HG03469 (cell line): ENCODE measurements around the gene CTDP1.

Experiments
- ATAC-seq: cut with Tn5 transposase; IDR thresholded peaks from one replicate; pipeline ENCODE4 v1.9.1; 2021; ENCODE audit warnings: mild to moderate bottlenecking, moderate library complexity, moderate number of reproducible peaks; ENCODE audit not compliant: unreplicated experiment

The CTDP1 gene

DNA sequence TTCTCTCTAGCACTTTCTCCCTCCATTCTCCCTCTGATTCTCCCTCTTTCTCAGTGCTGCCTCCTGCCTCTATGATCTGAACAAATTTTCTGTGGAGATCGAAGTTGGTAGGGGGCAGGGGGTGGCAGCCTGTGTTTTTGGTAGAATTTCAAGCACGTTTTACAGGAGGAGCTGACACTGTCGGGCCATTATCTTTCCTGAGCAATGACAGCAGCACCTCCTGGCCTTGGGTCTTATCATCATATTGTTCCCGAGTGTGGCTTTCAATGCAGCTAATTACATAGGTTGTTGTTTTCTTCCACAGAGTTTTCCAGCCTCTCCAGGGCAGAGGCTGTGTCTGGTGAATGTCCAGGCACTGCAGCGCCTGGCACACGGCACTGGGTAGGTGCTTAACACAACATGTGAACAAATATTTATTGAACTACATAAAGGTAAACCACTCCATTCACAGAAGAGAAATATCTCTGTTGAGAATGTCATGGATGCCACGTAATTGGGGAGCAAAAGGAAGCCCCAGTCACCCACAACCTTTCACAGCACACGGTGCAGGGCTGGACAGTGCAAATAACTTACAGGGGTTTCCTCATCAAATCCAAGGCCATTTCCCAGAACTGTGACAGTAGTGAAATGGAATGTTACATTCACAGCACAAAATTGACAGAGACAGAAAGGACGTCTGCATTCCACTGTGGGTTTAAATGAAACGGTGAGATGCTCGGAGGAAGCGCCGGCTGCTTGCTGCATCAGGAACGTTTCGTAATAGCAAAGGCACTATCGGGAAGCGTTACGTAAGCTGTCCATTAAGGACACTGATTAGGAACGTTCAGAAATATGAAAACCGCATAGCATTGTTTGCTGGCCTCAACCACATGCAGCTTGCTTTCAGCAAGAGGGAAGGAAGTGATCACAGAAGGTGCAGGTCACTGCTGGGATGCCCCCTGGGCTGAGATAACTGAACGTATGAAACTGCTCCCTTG lies 111.7 kb downstream of the CTDP1 start:
- ATAC-seq = no peak

DNA sequence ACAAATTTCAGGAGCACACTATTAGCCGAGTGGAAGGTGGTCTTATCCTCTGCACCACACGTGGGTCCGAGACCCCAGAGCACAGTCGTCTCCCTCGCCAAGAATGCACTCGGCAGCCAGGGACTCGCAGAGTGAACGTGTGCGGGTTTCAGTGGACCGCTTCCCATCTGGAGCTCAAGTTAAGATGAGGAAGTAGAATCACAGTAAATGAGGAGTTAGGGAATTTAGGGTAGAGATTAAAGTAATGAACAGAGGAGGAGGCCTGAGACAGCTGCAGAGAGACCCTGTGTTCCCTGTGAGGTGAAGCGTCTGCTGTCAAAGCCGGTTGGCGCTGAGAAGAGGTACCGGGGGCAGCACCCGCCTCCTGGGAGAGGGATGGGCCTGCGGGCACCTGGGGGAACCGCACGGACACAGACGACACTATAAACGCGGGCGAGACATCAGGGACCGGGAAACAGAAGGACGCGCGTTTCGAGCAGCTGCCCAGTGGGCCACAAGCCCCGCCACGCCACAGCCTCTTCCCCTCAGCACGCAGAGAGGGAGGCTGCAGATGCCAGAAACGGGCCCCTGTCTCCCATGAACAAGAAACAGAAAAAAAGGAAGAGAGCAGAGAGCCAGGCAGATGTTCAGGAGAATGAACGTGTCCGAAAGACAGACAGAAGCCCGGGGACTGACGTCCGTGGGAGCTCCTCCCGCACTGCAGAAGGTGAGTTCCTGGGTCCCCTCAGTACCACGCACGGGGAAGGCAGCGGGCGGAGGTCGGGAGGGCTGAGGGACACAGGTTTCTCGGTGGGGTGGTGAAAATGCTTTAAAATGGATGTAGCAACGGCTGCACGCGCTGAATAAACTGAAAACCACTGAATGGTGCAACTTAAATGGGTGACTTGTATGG lies 112.7 kb downstream of the CTDP1 start:
- no peak for ATAC-seq

DNA sequence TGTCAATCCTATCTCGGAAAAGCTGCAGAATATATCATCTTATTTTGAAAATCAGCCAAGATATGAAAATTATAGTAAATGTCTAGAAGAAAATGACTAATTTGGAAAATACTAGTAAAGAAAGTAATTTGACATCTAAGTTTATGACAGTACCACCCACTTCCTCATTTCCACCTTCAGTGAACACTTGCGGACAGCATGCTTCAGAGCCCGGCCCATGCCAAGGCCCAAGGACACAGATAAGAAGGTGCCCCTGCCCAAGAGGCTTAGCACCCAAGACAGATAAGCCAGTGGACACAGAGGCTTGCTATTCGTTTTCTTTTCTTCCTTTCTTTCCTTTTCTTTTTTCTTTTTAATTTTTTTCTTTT lies 113.4 kb downstream of the CTDP1 start:
- no peak for ATAC-seq

DNA sequence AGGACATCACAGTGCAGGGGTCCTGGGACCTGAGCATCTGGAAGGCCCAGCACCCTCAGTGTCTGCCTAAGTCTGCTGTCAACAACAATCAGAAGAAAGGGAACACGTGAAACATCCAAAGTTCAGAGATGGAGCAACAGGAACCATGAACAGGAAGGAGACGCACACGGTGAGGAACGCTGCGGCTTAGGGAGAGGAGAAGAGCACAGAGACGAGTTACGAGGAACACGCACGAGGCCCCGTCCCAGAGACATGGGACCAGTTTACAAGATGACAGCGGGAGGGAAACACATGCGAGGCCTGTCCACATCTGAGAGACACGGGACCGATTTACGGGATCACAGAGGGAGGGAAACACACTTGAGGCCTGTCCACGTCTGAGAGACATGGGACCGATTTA lies 115.2 kb downstream of the CTDP1 start:
- no peak for ATAC-seq

DNA sequence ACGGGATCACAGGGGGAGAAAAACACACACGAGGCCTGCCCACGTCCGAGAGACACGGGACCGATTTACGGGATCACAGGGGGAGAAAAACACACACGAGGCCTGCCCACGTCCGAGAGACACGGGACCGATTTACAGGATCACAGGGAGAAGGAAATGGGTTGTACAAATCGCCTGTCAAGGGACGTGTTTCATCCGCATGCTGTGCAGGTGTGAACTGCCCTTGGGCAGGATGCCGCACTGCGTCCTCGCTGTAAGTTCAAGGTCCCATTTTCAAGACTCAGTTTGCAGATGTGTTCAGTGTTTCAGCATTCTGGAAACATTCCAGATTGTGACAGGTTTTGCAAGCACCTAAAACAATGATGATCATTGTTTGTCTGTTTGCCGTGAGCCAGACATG lies 115.8 kb downstream of the CTDP1 start:
- ATAC-seq = no peak

DNA sequence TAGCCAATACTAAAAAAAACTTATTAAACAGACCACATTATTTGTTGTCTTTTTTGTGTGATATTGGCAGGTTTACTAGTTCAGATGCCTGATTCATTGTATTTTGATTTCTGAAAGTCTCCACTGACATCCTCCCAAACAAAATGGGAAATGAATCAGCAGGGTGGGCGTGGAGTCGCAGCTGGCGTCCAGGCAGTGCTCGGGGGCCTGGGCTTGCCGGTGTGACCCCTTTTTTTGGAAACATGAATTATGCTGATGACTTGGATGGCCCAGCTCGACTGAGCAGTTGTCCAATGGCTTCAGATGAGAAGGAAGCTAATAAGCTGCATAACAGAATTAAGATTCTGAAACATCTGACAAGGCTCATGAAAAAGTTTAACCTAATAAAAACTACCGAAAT lies 116.4 kb downstream of the CTDP1 start:
- no peak for ATAC-seq

DNA sequence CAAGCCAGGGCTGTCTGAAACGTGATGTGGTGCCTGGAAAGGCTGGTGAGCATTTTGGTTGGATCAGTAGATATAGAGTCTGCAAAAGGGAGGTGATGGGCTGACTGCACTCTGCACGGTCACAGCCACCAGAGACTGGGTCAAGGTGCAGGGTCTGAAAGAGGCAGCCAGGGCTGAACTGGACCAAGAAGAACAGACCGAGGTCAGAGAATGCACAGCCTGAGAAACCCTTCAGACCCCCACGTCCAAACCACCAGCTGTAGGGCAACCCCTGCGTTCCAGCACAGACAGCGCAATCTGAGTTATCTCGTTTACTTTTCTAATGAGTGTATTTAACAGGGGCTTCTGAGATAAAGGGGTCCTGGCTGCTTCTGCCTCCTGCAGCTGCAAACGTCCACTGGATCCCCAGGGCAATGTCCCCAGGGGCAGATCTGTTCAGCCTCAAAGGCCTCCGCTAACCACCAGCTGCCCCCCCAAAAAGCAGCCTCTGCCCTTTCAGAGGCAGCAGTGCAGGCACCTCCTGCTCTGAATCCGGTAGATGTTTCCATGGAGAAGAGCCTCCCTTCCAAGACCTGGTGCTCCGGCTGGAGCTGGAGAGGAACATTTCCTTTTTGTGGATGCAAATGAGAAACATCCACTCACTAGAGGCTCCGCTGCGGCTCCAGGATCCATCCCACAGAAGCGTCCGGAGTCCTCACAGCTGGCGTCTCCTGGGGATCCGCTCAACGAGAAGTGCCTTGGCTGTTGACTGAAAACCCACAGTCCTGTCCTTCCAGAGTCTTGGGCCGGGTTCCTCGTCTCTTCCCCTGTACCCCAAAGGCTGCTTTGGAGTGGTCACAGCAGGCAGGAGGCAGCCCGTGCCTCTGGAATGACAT lies 117.2 kb downstream of the CTDP1 start:
- ATAC-seq = no peak

DNA sequence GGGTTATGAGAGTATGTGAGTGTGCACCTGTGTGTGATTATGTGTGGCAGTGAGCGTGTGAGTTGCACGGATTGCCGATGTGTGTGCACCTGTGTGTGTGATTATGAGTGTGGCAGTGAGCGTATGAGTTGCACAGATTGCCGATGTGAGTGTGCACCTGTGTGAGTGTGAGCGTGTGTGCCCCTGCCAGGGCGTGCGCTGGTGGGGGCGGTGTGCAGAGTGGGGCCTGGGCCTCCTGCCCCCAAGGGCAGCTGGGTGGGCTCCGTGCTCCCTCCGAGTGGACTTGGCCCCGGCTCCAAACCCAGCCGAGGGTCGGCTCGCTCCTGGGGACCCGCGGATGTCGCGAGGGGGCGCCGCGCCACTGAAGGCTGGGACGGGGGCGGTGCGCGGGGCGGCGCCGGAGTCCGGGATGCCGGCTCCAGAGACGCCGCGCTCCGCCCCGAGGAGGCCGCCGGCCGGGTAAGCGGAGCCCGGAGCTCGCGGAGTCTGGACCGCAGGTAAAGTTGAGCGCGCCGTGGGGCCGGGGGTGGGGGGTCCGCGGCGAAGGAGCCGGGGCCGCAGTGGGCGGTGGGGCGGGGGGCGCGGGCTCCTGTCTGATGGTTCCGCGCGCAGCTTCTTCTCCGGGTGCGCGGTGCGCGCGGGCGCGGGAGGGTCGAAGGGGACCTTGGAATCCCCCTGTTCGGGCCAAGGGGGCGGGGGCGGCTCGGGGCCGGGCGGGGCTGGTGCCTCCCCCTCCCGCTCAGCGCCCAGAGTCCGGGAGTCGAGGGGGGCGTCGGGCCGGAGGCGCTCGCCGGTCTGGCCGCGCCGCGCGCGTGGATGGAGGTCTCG lies 118.1 kb downstream of the CTDP1 start, which contains the start of gene KCNG2:
KCNG2 (plus strand) TSS at position 421 of the 828 bp plus-strand sequence. CDS start 65,730 bp downstream, outside the sequence.
- no peak for ATAC-seq

DNA sequence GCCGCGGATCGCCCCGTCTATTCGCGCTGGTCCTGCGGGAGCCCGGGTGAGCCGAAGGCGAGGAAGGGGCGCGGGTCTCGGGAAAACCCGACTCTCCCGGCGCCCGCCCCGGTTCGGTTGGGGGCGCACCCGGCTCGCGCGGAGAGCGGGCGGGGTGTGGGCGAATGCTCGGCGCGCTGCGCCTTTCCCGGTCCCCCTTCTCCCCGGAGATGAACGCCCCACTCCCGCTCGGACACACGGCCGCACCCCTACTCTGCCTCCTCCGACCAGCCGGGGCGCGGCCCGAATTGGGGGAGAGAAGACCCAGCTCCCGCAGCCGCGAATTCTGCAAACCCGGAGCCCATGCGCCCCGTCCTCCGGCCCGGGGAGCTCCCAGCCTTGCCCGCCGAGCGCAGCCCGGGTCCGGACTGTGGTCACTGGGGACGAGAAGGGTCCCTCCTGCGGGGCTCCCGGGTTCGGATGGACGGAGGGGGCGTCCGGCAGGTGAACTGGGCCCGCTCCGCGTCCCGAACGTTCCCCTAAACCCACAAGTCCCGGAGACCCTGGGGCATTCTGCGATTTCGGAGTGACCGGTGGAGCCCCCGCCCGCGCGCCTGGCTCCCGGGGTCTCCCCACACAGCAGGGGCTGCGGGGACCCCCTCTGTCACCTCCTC lies 118.9 kb downstream of the CTDP1 start:
- ATAC-seq = no peak

DNA sequence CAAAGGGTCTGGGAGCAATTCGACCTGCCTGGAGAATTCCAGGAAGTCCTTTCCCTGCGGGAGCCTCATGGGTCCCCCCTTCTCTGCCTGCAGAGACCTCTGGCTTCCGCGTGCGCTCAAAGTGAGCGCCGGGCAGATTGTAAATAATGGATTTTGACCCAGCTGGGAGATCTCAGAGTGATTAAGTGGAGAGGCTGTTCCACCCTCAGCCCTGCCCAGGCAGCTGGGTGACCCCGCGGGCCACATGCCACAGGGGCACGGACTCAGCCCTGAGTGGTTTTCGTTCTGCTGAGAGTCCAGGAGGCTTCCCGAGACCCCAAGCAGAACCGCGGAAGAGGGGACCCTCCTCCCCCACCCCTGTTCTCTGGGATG lies 119.4 kb downstream of the CTDP1 start:
- ATAC-seq = no peak

DNA sequence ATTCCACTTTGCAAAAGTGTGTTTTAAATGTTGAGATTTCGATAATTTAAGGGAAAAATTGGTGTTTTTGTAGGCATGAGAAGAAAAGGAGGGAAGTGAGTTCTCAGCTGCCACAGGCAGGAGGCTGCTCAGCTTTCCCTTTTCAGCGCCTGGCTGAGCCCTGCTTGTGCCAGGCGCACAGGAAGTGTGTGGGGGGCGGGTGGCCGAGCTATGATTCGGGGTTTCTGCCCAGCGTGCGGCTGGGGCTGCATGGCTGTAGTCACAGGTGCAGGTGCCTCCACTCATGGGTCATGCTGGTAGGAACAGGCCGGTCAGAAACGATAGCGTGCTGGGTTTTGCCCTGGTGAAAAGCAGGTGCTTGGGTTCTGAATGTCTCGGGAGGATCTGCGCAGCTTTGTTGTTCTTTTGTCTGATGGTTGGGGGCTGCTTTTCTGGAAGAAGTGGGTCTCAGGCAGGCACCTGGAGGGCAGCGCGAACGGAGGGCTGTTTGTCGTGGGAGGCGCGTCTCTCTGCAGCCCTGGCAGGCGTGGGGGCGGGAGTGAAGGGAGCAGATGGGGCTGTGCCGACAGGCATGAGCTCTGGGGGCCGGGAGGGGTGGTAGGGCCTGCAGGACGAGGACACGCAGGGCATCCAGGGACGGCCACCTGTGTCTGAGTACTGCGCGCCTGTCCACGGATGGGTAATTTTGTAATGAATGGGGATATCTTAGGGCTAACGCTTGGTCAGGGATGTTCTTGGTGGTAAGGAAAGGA lies 120.2 kb downstream of the CTDP1 start:
- ATAC-seq = no peak

DNA sequence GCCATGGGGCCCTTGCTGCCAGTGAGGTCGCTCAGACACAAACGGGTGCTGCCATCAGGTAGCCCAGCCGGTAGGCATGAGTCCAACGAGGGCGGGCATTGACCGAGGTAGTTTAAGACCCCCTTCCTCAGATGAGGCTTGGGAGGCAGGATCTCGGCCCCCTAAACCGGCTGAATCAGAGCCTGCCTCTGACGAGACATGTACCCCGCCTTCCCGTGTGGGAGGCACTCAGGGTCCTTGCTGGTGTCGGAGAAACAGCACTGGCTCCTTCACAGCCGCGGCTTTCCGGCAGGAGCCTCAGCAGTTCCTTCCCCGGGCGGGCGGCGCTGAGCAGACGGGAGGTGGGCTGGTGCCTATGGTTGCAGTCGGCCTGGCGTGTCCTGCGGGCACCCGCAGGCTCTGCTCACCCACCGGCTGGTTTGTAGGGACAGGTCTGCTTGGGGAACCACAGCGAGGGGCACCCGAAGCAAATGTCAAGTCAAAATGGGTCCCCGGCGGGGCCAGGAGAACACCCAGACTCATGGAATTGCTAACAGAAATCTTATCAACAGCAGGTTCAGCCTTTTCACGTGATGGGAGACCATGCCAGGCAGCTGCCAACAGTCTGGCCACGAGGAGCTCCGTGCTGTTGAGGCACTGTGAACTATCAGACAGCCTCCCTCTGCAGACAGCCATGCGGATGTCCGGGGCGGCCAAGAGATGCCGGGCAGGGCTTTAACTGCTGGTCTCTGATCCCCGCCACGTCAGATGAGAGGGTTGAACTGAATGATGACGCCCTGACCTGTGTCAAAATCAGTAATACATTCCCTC lies 121.0 kb downstream of the CTDP1 start:
- ATAC-seq = no peak

DNA sequence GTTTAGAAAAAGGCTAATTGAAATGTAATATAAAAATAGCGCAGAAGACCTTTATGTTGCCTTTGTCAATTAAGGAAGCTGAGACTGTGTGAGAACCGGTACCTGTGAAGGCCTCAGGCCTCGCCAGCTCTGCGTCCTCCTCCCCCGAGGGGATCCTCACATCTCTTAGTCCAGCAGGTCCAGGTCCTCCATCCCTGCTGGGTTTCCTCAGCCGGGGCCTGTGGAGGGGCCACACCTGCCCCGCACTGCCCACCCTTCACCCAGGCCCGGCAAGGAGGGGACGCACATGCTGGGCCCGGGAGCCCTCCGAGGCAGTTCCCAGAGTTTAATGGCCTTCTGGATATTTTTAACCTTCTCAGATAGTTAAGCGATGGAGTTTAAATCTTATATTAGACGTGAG lies 121.6 kb downstream of the CTDP1 start:
- ATAC-seq = no peak

DNA sequence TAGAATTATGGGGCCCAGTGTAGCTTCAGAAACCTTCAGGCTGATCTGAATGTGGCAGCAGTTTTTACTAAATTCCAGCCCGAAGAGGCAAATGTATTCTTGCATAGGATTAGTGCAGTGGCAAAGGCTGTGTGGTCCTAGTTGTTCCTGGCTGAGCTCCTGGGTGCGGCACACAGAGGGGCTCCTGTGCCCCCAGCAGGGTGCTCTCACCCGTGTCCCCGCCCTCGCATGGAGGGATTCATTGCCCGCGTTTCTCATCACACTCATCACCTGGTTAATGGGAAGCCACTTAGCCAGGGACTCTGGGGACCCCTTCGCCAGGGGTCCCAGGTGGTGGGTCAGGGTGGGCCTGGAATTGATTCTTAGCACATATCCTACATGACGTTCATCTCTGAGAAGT lies 122.0 kb downstream of the CTDP1 start:
- ATAC-seq = no peak

DNA sequence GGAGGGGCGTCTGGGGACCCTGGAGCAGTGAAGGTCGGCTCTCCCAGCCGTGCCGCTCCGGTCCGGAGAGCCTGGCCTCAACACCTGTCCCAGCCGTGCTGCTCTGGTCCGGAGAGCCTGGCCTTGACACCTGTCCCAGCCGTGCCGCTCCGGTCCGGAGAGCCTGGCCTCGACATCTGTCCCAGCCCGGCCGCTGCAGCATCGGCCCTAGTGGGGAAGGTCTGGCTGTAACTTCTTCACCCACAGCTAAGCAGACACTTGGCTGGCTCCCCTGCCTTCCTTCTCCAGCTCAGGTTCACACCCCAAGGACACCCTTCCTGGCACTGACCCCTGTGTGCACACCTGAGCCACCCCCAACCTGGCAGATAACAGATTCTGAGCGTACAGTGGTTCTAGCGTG lies 122.7 kb downstream of the CTDP1 start:
- no peak for ATAC-seq

DNA sequence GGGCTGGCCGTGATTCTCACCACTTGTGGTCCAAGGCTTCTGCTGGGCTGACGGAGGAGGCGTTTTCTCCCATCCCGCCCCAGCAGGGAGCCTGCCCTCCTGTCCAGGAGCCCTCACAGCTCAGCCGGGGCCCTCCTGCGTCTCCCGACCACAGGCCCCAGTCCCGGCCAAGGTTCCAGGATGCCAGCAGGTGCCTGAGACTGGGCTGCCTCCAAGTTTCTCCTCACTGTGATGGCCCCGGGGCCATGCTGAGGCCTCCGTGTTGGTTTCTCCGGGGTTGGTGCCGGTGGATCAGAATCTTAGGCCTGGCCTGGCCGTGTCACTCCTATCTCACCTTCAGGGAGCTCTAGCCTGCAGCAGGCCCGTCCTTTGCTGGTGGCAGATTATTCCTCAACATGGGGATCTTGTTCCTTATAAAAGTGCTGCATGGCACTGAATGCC lies 124.0 kb downstream of the CTDP1 start:
- ATAC-seq = no peak
